HG03280 (cell line): ENCODE results near the gene CDKL2.

ENCODE experiments used
- ATAC-seq: cut with Tn5 transposase; IDR thresholded peaks from one replicate; pipeline ENCODE4 v1.9.1; 2021; ENCODE audit warnings: mild to moderate bottlenecking, moderate library complexity; ENCODE audit not compliant: unreplicated experiment

The CDKL2 gene

GRCh38 chr4:75643651-75644050 lies 13.3 kb upstream of the CDKL2 start:
- no peak for ATAC-seq

- no peak for ATAC-seq
Observed at GRCh38 chr4:75639124-75639695, 8.9 kb upstream of the CDKL2 start.

DNA sequence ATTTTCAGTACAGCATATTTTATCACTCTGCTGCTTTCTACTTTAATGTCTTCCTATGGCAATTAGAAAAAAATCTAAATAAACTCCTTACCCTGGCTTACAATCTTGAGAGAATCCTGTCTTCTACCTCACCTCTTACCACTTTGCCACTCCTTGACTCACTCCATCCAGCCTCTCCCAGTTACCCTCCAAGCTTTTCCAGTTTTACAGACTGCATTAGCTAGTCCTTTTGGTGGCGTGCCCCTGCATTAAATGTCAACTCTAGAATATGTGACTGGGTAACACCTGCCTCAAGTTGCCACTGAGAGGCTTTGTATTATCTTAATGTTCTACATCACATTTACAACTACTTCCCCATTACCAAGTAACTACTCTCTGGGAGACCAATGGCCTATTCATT lies 7.5 kb upstream of the CDKL2 start:
- ATAC-seq: no peak

GRCh38 chr4:75637176-75637575 lies 6.8 kb upstream of the CDKL2 start:
- ATAC-seq: no peak

DNA sequence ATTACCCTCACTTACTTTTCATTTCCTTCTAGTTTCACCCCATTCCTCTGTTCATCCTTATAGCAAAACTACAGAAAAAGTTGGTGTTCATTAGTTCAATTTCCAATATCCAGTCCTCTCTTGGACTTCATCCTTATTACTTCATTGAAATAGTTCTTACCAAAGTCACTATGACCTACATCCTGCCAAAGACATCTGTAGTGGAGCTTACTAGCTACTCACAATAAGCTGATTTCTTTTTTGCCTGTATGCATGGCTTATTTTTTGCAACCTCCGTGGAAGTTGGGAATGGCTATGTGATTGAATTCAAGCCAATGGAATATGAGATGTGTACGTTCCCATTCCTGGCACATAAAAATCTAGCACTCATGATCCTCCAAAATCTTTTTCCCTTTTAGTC lies 4.6 kb upstream of the CDKL2 start:
- no peak for ATAC-seq

- ATAC-seq: no peak
Observed at GRCh38 chr4:75634281-75634680, 4.0 kb upstream of the CDKL2 start.

- no peak for ATAC-seq
Observed at GRCh38 chr4:75633846-75634245, 3.5 kb upstream of the CDKL2 start.

DNA sequence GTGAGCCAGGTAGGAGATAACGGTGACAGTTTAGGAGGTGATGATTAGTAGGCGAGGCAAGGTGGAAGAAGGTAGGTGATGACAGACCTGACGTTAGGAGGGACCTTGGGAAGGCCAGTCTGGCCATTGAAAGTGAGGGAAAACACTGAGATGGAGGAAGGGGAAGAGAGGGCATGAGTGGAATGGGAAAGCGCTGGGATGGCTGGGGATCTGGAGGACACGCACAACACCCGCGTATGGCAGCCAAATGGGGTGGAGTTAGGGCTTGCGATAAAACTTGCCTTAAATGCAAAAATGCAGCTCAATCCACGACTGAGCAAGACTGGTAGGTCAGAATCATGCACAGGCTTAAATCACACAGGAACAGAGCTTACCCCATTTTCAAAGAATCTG lies 605 bp upstream of the CDKL2 start:
- no peak for ATAC-seq

DNA sequence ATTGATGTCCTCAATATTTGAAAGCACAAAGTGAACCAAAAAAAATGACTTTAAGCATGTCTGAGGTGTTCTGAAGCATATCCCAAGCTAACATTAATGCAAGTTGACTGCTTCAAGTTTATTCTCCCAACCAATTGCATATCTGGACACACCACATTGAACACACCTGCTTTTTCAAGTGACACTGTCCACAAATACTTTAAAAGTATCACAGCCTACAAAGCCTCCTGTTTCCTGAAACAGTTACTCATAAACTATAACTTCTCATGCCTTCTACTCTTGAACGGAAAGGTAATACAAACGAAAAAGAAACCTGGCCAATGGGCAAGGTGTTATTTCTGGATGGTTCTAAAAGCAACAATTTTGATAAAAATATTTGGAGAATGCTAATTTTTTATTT lies 1.1 kb downstream of the CDKL2 start:
- no peak for ATAC-seq

DNA sequence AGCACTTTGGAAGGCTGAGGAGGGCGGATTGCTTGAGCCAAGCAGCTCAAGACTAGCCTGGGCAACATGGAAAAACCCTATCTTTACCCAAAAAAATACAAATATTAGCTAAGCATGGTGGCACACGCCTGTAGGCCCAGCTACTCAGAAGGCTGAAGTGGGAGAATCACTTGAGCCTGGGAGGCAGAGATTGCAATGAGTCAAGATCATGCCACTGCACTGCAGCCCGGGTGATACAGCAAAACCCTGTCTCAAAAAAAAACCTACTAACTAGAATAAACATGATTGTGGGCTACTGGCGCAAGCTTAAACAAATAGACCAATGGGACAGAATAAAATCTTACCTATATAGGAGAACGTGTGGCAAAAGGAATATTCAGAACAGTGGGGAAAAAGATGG lies 7.3 kb downstream of the CDKL2 start:
- ATAC-seq: no peak

DNA sequence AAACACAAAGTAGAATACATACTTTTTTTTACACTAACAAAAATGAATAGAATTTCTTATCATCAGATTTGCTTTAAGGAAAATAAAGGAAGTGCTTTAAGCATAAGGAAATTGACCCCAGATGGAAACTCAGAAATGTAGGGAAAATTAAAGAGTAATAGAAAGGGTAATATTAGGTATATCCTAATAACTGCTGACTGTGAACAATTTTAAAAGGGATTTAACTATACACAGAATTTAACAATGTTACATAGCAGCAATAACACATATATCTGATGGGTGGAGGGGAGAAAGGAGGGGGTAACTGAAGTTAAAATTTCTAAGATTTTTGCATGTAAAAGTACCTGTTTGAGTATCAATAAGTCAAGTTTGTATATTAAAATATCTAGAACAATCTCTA lies 8.6 kb downstream of the CDKL2 start:
- no peak for ATAC-seq

DNA sequence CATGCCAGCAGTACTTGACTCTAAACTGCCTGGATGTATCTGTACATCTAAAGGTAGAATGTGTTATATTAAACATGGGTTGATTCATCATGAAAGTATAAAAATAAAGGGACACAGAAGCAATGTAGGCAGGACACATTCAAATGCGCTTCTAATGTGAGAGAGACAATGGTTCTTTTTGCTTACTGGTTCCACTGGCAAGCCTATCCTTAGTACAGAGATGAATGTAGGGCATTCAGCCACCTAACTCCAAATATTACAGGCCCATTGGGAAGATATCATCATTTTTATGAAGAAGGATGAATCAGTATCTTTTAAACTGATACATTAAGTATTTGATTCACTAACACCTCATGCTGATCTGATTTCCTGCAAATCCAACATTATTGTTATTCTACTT lies 18.0 kb downstream of the CDKL2 start:
- ATAC-seq: no peak

DNA sequence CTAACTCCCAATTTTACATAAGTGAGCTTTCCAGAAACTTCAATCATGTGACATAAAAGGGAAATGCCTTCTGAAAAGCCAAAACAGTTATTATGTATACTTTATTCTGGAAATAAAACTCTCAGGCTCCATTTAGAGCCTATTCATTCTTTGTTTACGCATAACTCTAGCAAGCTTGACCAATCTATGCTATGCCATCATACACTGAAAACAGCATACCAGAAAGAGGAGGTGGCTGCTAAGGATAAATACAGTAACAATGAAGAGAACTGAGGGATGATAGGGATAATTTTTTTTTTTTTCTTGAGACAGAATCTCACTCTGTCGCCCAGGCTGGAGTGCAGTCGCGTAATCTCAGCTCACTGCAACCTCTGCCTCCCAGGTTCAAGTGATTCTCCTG lies 24.4 kb downstream of the CDKL2 start:
- ATAC-seq: no peak

GRCh38 chr4:75599647-75600046 lies 30.7 kb downstream of the CDKL2 start:
- ATAC-seq: no peak

GRCh38 chr4:75598390-75598789 lies 31.9 kb downstream of the CDKL2 start:
- ATAC-seq: no peak

DNA sequence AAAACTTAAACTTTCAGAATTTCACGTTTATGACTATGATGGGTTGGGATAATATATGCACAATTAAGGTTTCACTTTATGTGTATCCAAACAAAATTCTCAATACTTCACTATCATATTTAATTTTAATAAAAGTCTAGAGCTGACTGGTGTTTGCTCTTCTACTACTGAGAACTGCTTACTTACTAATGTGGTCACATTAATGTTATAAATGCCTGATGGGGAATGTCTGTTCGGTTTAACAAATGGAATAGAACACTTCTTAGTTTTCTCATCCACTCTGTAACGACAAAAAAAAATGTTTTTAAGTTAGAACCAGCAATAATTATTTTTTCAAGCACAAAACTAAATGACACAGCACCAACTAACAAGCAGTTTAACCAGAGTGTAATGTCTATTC lies 34.3 kb downstream of the CDKL2 start:
- no peak for ATAC-seq

- no peak for ATAC-seq
Observed at GRCh38 chr4:75593393-75593792, 36.9 kb downstream of the CDKL2 start.

DNA sequence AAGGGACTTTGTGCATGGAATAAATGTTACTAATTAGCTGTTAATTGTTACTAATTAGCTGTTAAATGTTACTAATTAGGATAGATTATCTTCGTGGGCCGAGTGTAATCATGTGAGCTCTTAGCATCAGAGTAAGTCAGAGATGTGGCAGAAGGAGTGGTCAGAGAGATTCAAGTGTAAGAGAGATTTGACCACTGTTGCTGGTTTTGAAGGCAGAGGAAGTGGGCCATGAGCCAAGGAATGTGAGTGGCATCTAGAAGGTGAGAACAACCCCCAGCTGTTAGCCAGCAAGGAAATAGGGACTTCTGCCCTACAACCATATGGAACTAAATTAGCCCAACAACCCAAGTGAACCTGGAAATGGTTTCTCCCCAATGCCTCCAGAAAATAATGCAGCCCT lies 46.3 kb downstream of the CDKL2 start:
- no peak for ATAC-seq

DNA sequence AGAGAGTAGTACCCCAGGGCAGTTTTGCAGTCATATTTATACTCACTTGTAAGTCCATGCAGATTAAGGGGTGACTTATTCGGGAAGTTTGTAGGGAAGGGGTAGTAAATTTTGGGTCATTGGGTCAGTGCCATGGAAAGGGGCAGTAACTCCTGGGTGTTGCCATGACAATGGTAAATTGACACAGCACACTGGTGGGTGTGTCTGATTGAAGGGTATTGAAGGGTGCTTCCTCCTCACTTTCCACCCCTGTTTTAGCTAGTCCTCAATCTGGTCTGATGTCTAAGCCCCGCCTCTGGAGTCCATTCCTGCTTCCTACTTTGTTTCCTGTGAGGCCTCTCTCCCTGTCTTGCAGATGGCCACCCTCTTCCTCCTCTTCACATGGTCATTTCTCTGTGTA lies 62.6 kb downstream of the CDKL2 start:
- ATAC-seq: no peak

DNA sequence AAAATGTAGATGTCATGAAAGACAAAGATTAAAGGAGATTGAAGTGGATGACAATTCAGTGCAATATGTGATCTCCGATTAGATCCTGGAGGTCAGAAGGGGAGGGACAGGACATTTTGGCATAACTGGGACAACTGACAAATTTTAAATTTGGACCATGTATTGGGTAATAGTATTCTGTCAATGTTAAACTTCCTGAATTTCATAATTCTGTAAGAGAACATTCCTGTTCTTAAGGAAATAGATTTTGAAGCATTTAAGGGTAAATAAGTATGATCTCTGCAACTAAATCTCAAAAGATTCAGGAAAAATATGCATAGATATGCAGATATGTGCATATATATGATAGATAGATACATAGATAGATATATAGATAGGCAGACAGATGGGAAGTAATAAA lies 63.4 kb downstream of the CDKL2 start:
- ATAC-seq: no peak

GRCh38 chr4:75565481-75565880 lies 64.8 kb downstream of the CDKL2 start:
- no peak for ATAC-seq

- ATAC-seq: no peak
Observed at GRCh38 chr4:75564023-75564422, 66.3 kb downstream of the CDKL2 start.

DNA sequence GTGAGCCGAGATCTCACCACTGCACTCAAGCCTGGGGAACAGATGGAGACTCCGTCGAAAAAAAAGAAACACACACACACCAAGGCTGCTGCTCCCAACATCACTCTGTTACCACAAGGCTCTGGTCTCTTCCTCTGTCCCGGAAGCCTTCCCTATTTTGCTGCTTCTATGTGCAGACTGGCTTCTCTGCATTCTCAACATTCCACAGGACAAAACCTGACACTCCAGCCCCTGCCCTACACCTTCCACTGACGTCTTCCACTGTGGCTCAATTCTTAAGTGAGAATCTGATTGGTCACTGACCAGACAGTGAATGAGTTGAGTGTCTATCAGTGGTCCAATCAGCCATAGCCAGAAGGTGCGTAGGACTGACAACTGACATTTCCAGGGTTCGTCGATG lies 68.5 kb downstream of the CDKL2 start:
- no peak for ATAC-seq

DNA sequence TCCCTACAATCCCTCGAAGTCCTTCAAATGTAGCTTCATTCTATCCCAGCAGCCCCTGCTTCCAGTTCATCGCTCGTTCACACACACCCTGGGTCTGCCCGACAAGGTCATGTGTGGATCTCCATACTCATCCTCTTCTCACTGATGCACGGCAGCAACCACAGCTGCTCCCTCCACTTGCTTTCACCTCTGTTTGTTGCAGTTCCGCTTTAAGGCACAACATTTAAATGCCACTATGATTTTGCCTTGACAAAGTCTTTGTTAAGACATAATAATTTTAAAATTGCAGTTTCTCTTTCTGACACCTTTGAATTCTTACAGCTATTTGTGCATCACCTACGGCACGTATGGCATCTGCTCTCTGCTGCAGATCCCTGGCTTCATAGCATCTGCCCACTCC lies 72.6 kb downstream of the CDKL2 start:
- no peak for ATAC-seq
